Measurements from ENCODE around the gene HERPUD1.
A peak's percentile ranks its signal among the peaks of the same experiment; 100 is the strongest.

The HERPUD1 gene

DNA sequence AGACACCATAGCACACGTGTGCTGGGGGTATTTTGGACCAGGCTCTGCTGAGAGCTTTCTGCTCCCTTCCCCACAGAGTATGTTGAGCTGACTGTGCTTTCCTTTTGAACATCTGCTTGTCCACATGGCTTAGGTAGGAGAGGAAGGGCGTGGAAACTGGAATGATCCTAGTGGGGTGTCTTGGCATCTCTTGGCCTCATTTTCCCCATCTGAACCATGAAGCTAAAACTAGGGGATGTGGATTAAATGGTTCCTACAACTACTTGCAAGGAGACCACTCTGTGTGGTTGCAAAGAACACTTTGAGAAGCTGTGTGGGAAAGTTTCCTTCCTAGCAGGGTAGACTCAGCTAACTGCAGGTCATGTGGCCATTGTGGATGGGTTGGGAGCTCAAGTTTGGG is 50.8 kb downstream of the HERPUD1 start:
- H3K36me3 ChIP-seq (replicated peaks in 1 of 2; ENCODE audit: control insufficient read depth in 2 of 2, insufficient read depth in 2 of 2, low read length in 2 of 2) = no peaks in the 10 kb centered on the region
- H2BK15ac ChIP-seq (ENCODE audit: low read length) = no peak overlapping the region
- no CpG with 5 or more reads among the region's 2 CpGs for WGBS, 2 donors (ENCODE audit: extremely low coverage in 2 of 2, insufficient read length in 2 of 2, insufficient replicate concordance in 1 of 2)
- H3K18ac ChIP-seq (ENCODE audit: low read length) = no peak overlapping the region
- no peaks in the 10 kb centered on the region for H3K79me1 ChIP-seq (ENCODE audit: low read depth, low read length)
- no peak overlapping the region for H4K8ac ChIP-seq (ENCODE audit: low read depth, low read length)
- no peak overlapping the region for H2BK120ac ChIP-seq (ENCODE audit: low read depth, low read length)
- peaks cover 6 to 7% of the 10 kb centered on the region in 2 donors for H3K4me1 ChIP-seq (ENCODE audit: control insufficient read depth in 2 of 2, insufficient read depth in 1 of 2, low read depth in 1 of 2, low read length in 2 of 2)
- no peak overlapping the region for H3K4me3 ChIP-seq (ENCODE audit: low read length in 2 of 2)
- H2BK12ac ChIP-seq (ENCODE audit: low read length) = no peak overlapping the region
- H3K9ac ChIP-seq (ENCODE audit: low read depth, low read length, poor library complexity) = no peak overlapping the region
- no peak for DNase-seq (ENCODE audit: low spot score)
- H3K4me2 ChIP-seq (ENCODE audit: insufficient read depth, low read length, poor library complexity, severe bottlenecking) = no peak overlapping the region
- no peak overlapping the region for H2AFZ ChIP-seq (ENCODE audit: low read length)
- H3K14ac ChIP-seq (ENCODE audit: low read length) = no peak overlapping the region
- H2BK5ac ChIP-seq (ENCODE audit: low read length) = no peak overlapping the region
- H3K27ac ChIP-seq (replicated peaks; ENCODE audit: low read length) = no peak overlapping the region
- peaks cover 0 to 59% (median 0%) of the 10 kb centered on the region in 3 experiments for H3K27me3 ChIP-seq (ENCODE audit: control insufficient read depth in 3 of 3, insufficient read depth in 3 of 3, low read depth in 1 of 3, low read length in 3 of 3)
- H4K91ac ChIP-seq (ENCODE audit: low read depth, low read length, poor library complexity) = no peak overlapping the region
- no peaks in the 10 kb centered on the region for H3K9me3 ChIP-seq (replicated peaks in 1 of 2; ENCODE audit: control insufficient read depth in 2 of 2, insufficient read depth in 1 of 2, low read depth in 1 of 2, low read length in 2 of 2)
- H3K23ac ChIP-seq (ENCODE audit: low read depth, low read length, poor library complexity) = no peak overlapping the region
- H2AK5ac ChIP-seq (ENCODE audit: low read depth, low read length) = no peak overlapping the region
- H3K4ac ChIP-seq (ENCODE audit: low read length) = no peak overlapping the region

DNA sequence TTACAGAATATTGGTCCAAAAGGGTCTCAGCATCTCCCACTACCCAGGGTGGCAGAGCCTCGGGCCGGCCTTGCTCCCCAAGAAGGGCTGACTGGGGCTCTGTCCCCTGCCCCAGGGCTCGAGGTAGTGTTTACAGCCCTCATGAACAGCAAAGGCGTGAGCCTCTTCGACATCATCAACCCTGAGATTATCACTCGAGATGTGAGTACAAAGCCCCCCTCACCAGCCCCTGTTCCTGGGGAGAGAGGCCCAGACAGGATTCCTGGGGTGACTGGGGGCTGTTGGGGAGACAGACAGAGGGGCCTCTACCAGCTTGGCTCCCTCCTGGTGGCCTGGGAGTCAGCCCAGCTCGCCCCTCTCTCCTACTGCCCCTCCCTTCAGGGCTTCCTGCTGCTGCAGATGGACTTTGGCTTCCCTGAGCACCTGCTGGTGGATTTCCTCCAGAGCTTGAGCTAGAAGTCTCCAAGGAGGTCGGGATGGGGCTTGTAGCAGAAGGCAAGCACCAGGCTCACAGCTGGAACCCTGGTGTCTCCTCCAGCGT is 51.3 kb downstream of the HERPUD1 start:
- Histone ChIP-seq H2BK5ac (ENCODE audit: low read length) (no peak overlapping the region), H2BK12ac (ENCODE audit: low read length) (no peak overlapping the region), H3K27me3 (ENCODE audit: control insufficient read depth in 3 of 3, insufficient read depth in 3 of 3, low read depth in 1 of 3, low read length in 3 of 3) (peaks cover 0 to 65% (median 4%) of the 10 kb centered on the region in 3 experiments), H3K18ac (ENCODE audit: low read length) (no peak overlapping the region), H3K4me2 (ENCODE audit: insufficient read depth, low read length, poor library complexity, severe bottlenecking) (no peak overlapping the region), H3K4me3 (ENCODE audit: low read length in 2 of 2) (no peak overlapping the region), H2AK5ac (ENCODE audit: low read depth, low read length) (no peak overlapping the region), H3K4ac (ENCODE audit: low read length) (no peak overlapping the region), H4K91ac (ENCODE audit: low read depth, low read length, poor library complexity) (no peak overlapping the region), H2BK120ac (ENCODE audit: low read depth, low read length) (no peak overlapping the region), H3K9me3 (replicated peaks in 1 of 2; ENCODE audit: control insufficient read depth in 2 of 2, insufficient read depth in 1 of 2, low read depth in 1 of 2, low read length in 2 of 2) (no peaks in the 10 kb centered on the region), H3K23ac (ENCODE audit: low read depth, low read length, poor library complexity) (no peak overlapping the region), H3K14ac (ENCODE audit: low read length) (no peak overlapping the region), H2AFZ (ENCODE audit: low read length) (no peak overlapping the region), H3K36me3 (replicated peaks in 1 of 2; ENCODE audit: control insufficient read depth in 2 of 2, insufficient read depth in 2 of 2, low read length in 2 of 2) (no peaks in the 10 kb centered on the region), H4K8ac (ENCODE audit: low read depth, low read length) (no peak overlapping the region), H3K79me1 (ENCODE audit: low read depth, low read length) (no peaks in the 10 kb centered on the region), H3K27ac (replicated peaks; ENCODE audit: low read length) (no peak overlapping the region), H2BK15ac (ENCODE audit: low read length) (peak overlapping the region; percentile 16), H3K9ac (ENCODE audit: low read depth, low read length, poor library complexity) (no peak overlapping the region), H3K4me1 (ENCODE audit: control insufficient read depth in 2 of 2, insufficient read depth in 1 of 2, low read depth in 1 of 2, low read length in 2 of 2) (peaks cover 6 to 7% of the 10 kb centered on the region in 2 donors)
- no CpG with 5 or more reads among the region's 9 CpGs for WGBS, 2 donors (ENCODE audit: extremely low coverage in 2 of 2, insufficient read length in 2 of 2, insufficient replicate concordance in 1 of 2)
- DNase-seq (ENCODE audit: low spot score) = no peak

DNA sequence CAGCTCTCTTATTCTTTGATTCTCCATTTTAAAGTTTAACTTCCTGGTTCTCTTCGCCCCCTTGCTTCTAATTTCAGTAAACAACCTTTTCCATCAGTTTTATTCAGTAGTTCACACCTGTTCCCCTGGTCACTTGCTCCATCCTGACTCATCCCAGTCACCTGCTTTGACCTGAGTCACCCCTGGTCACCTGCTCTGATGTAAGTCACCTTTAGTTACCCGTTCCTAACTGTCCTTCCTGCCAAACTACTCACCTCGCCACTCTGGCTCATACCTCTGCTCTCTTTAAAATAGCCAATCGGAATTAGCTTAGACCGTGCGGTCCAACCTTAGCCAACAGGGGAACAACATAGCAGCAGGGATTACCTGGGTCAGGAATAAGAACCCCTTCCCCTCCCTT is 52.7 kb downstream of the HERPUD1 start:
- Histone ChIP-seq H2BK120ac (ENCODE audit: low read depth, low read length) (no peak overlapping the region), H2BK12ac (ENCODE audit: low read length) (no peak overlapping the region), H3K23ac (ENCODE audit: low read depth, low read length, poor library complexity) (no peak overlapping the region), H2BK15ac (ENCODE audit: low read length) (no peak overlapping the region), H3K4me2 (ENCODE audit: insufficient read depth, low read length, poor library complexity, severe bottlenecking) (no peak overlapping the region), H4K8ac (ENCODE audit: low read depth, low read length) (no peak overlapping the region), H4K91ac (ENCODE audit: low read depth, low read length, poor library complexity) (no peak overlapping the region), H3K9me3 (replicated peaks in 1 of 2; ENCODE audit: control insufficient read depth in 2 of 2, insufficient read depth in 1 of 2, low read depth in 1 of 2, low read length in 2 of 2) (no peaks in the 10 kb centered on the region), H3K36me3 (replicated peaks in 1 of 2; ENCODE audit: control insufficient read depth in 2 of 2, insufficient read depth in 2 of 2, low read length in 2 of 2) (no peaks in the 10 kb centered on the region), H3K4ac (ENCODE audit: low read length) (no peak overlapping the region), H2AK5ac (ENCODE audit: low read depth, low read length) (no peak overlapping the region), H3K79me1 (ENCODE audit: low read depth, low read length) (no peaks in the 10 kb centered on the region), H2AFZ (ENCODE audit: low read length) (no peak overlapping the region), H3K14ac (ENCODE audit: low read length) (no peak overlapping the region), H2BK5ac (ENCODE audit: low read length) (no peak overlapping the region), H3K9ac (ENCODE audit: low read depth, low read length, poor library complexity) (no peak overlapping the region), H3K4me1 (ENCODE audit: control insufficient read depth in 2 of 2, insufficient read depth in 1 of 2, low read depth in 1 of 2, low read length in 2 of 2) (peaks cover 9 to 14% of the 10 kb centered on the region in 2 donors), H3K27ac (replicated peaks; ENCODE audit: low read length) (no peak overlapping the region), H3K18ac (ENCODE audit: low read length) (no peak overlapping the region), H3K4me3 (ENCODE audit: low read length in 2 of 2) (no peak overlapping the region), H3K27me3 (ENCODE audit: control insufficient read depth in 3 of 3, insufficient read depth in 3 of 3, low read depth in 1 of 3, low read length in 3 of 3) (peaks cover 2 to 78% (median 18%) of the 10 kb centered on the region in 3 experiments)
- no peak for DNase-seq (ENCODE audit: low spot score)
- no CpG with 5 or more reads among the region's 6 CpGs for whole genome bisulfite sequencing, 2 donors (ENCODE audit: extremely low coverage in 2 of 2, insufficient read length in 2 of 2, insufficient replicate concordance in 1 of 2)

DNA sequence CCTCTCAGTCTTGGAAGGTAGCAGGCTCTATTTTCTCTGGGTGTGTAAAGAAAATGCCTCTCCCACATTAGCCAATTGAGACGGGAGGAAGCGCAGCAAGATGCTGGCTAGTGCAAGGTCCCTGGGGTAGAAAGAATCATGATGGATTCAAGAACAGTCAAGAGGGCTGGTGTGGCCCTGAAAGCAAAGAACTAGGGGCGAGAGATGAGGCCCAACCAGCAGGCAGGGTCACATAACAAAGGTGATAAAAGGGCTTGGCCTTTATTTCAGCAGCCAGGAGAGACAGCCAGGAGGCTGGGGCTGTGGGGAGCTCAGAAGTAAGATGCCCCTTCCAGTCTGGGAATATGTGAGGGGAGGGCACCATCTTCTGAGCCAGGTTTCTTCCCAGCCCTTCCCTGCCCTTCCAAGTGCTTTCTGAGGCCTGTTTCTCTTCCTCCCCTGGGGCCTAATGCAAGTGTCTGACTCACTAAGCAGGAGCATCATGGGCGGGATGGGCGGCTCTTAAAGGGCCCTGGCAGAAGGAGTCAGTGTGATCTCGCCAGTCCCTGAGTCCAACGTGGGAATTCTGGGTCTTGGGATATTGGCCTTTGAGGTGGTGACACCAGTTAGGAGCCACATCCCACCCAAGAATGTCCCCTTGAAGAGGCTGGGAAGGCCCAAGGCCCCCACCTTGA is 53.5 kb downstream of the HERPUD1 start:
- Histone ChIP-seq H2AFZ (ENCODE audit: low read length) (no peak overlapping the region), H3K27me3 (ENCODE audit: control insufficient read depth in 3 of 3, insufficient read depth in 3 of 3, low read depth in 1 of 3, low read length in 3 of 3) (peaks cover 4 to 81% (median 24%) of the 10 kb centered on the region in 3 experiments), H3K14ac (ENCODE audit: low read length) (no peak overlapping the region), H3K18ac (ENCODE audit: low read length) (no peak overlapping the region), H3K9me3 (replicated peaks in 1 of 2; ENCODE audit: control insufficient read depth in 2 of 2, insufficient read depth in 1 of 2, low read depth in 1 of 2, low read length in 2 of 2) (no peaks in the 10 kb centered on the region), H2BK120ac (ENCODE audit: low read depth, low read length) (no peak overlapping the region), H3K4me1 (ENCODE audit: control insufficient read depth in 2 of 2, insufficient read depth in 1 of 2, low read depth in 1 of 2, low read length in 2 of 2) (peaks cover 9 to 17% of the 10 kb centered on the region in 2 donors), H3K9ac (ENCODE audit: low read depth, low read length, poor library complexity) (no peak overlapping the region), H3K4ac (ENCODE audit: low read length) (no peak overlapping the region), H2BK15ac (ENCODE audit: low read length) (no peak overlapping the region), H3K79me1 (ENCODE audit: low read depth, low read length) (no peaks in the 10 kb centered on the region), H4K8ac (ENCODE audit: low read depth, low read length) (no peak overlapping the region), H2BK12ac (ENCODE audit: low read length) (no peak overlapping the region), H3K36me3 (replicated peaks in 1 of 2; ENCODE audit: control insufficient read depth in 2 of 2, insufficient read depth in 2 of 2, low read length in 2 of 2) (no peaks in the 10 kb centered on the region), H3K4me3 (ENCODE audit: low read length in 2 of 2) (no peak overlapping the region), H3K23ac (ENCODE audit: low read depth, low read length, poor library complexity) (no peak overlapping the region), H3K4me2 (ENCODE audit: insufficient read depth, low read length, poor library complexity, severe bottlenecking) (no peak overlapping the region), H2BK5ac (ENCODE audit: low read length) (no peak overlapping the region), H2AK5ac (ENCODE audit: low read depth, low read length) (no peak overlapping the region), H4K91ac (ENCODE audit: low read depth, low read length, poor library complexity) (no peak overlapping the region), H3K27ac (replicated peaks; ENCODE audit: low read length) (no peak overlapping the region)
- DNase-seq (ENCODE audit: low spot score) = no peak
- WGBS, 2 donors (ENCODE audit: extremely low coverage in 2 of 2, insufficient read length in 2 of 2, insufficient replicate concordance in 1 of 2) = no CpG with 5 or more reads among the region's 7 CpGs
